Adipose tissue (tissue), 3 donors: ENCODE data around the gene PPP1R9A. TPM values are rescaled to one million over a fixed set of nuclear protein-coding genes. Genes with fewer than 3 reads are reported as not detected.

Source experiments
- H3K27ac ChIP-seq: one replicate; pipeline ENCODE4 v1.5.1; 2013; ENCODE audit warnings: low read depth, low read length
- WGBS, 3 donors: extraction: QIAGEN DNeasy Blood & Tissue Kit; methylation state at CpG; one replicate each; pipeline ENCODE4 v1.1.7; 2013; 5-methylcytosine and 5-hydroxymethylcytosine counted together
- polyA plus RNA-seq, 3 donors: library from polyadenylated mRNA; stranded (reverse); fragments of 200-250 nt; gene quantifications; one replicate each; pipeline ENCODE4 v1.2.3, GENCODE V29; 2013
- donor health status: healthy with polysubstance abuse.
- donor health status: Bipolar disorder and iron deficiency.
- donor health status: healthy.

The PPP1R9A gene
- polyA plus RNA-seq, 3 donors, result 0.45 to 3.2 (median 0.85) TPM

GRCh38 chr7:95317966-95318365, 410.6 kb downstream of the PPP1R9A start:
- WGBS, 3 donors, result 45 to 63% (median 56%) methylated on average over 3 of the region's 3 CpGs
- H3K27ac ChIP-seq, result no peak overlapping the region

GRCh38 chr7:95318501-95319100, 411.2 kb downstream of the PPP1R9A start:
- 90 to 94% (median 91%) methylated on average over 8 of the region's 8 CpGs for WGBS, 3 donors
- no peak overlapping the region for H3K27ac ChIP-seq

- H3K27ac ChIP-seq, result no peak overlapping the region
- WGBS, 3 donors, result 87 to 100% (median 95%) methylated on average over 1 of the region's 1 CpG
Measured at GRCh38 chr7:95319570-95319969, 412.2 kb downstream of the PPP1R9A start.

- WGBS, 3 donors, result 90 to 98% (median 91%) methylated on average over 1 of the region's 1 CpG
- H3K27ac ChIP-seq, result no peak overlapping the region
Measured at GRCh38 chr7:95320651-95321050, 413.3 kb downstream of the PPP1R9A start.

GRCh38 chr7:95321720-95322119, 414.3 kb downstream of the PPP1R9A start:
- 54 to 75% (median 65%) methylated on average over 1 of the region's 1 CpG for WGBS, 3 donors
- no peak overlapping the region for H3K27ac ChIP-seq

- WGBS, 3 donors, result 75 to 85% (median 80%) methylated on average over 8 of the region's 8 CpGs
Measured at GRCh38 chr7:95322396-95322795, 415.0 kb downstream of the PPP1R9A start.

GRCh38 chr7:95322854-95323253, 415.5 kb downstream of the PPP1R9A start:
- H3K27ac ChIP-seq, result no peak overlapping the region
- 56 to 71% (median 61%) methylated on average over 2 of the region's 2 CpGs for WGBS, 3 donors

More at GRCh38 chr7:95322396-95322795, 415.0 kb downstream of the PPP1R9A start:
- H3K27ac ChIP-seq, result no peak overlapping the region

- WGBS, 3 donors, result 85 to 92% (median 91%) methylated on average over 9 of the region's 9 CpGs
- no peak overlapping the region for H3K27ac ChIP-seq
Measured at GRCh38 chr7:95323410-95324129, 416.2 kb downstream of the PPP1R9A start.

GRCh38 chr7:95324431-95324830, 417.0 kb downstream of the PPP1R9A start, which contains the start of gene PON1:
PON1 (minus strand) TSS chr7:95324532; CDS start chr7:95324475, 57 bp downstream.
- 11 to 42% (median 41%) methylated on average over 20 of the region's 20 CpGs for WGBS, 3 donors
- H3K27ac ChIP-seq, result no peak within 1 kb of the TSS

GRCh38 chr7:95327356-95327755, 420.0 kb downstream of the PPP1R9A start:
- no peak overlapping the region for H3K27ac ChIP-seq
- WGBS, 3 donors, result 74 to 84% (median 80%) methylated on average over 3 of the region's 3 CpGs

GRCh38 chr7:95330204-95330960, 423.0 kb downstream of the PPP1R9A start:
- 17 to 41% (median 18%) methylated on average over 4 of the region's 4 CpGs for WGBS, 3 donors
- no peak overlapping the region for H3K27ac ChIP-seq

- H3K27ac ChIP-seq, result no peak overlapping the region
- WGBS, 3 donors, result 93 to 95% (median 94%) methylated on average over 1 of the region's 1 CpG
Measured at GRCh38 chr7:95330961-95331337, 423.6 kb downstream of the PPP1R9A start.

GRCh38 chr7:95334447-95334846, 427.1 kb downstream of the PPP1R9A start:
- H3K27ac ChIP-seq, result no peak overlapping the region

- H3K27ac ChIP-seq, result no peak overlapping the region
Measured at GRCh38 chr7:95335093-95335492, 427.7 kb downstream of the PPP1R9A start.

GRCh38 chr7:95338832-95339231, 431.4 kb downstream of the PPP1R9A start:
- H3K27ac ChIP-seq, result no peak overlapping the region
- WGBS, 3 donors, result 82 to 88% (median 86%) methylated on average over 3 of the region's 3 CpGs

GRCh38 chr7:95340491-95340890, 433.1 kb downstream of the PPP1R9A start:
- WGBS, 3 donors, result 90 to 93% (median 91%) methylated on average over 2 of the region's 2 CpGs
- no peak overlapping the region for H3K27ac ChIP-seq

- no peak overlapping the region for H3K27ac ChIP-seq
- WGBS, 3 donors, result 80 to 87% (median 83%) methylated on average over 3 of the region's 3 CpGs
Measured at GRCh38 chr7:95342029-95342428, 434.6 kb downstream of the PPP1R9A start.

- no peak overlapping the region for H3K27ac ChIP-seq
- 67 to 73% (median 72%) methylated on average over 4 of the region's 4 CpGs for WGBS, 3 donors
Measured at GRCh38 chr7:95342642-95343307, 435.4 kb downstream of the PPP1R9A start.
